Measurements from ENCODE around the gene RTP5.

Gene RTP5

DNA sequence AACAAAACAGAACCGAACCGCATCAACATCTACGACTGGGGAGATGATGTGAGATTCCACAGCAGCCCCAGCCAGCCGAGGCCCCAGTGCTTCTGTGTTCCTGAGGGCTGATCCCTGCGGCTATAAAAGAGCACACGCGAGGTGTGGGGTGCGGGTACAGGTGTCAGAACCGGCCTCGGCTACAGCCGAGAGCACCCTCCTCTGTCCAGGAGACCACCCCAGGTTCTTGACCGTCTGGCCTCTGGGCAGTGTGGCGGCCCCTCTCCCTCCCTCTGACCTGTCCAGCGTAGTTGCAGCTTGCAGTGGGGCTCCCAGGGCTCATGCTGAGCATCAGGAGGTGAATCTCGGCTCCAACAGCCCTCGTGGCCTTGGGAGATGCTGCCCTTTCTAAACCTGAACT, 23.7 kb downstream of the RTP5 start:
- H3K9ac ChIP-seq (ENCODE audit: low read depth, low read length), result no peak overlapping the region
- peaks cover 51% of the 10 kb centered on the region for H4K20me1 ChIP-seq (ENCODE audit: insufficient read depth, low read length)
- H3K4me3 ChIP-seq (ENCODE audit: low read depth in 1 of 2, low read length in 2 of 2), result no peak overlapping the region
- no peak overlapping the region for H3K27ac ChIP-seq (ENCODE audit: low read length)
- no peaks in the 10 kb centered on the region for H3K9me3 ChIP-seq (ENCODE audit: insufficient read depth, low read length, severe bottlenecking)
- no peak overlapping the region for H2AFZ ChIP-seq (ENCODE audit: low read depth, low read length)
- peaks cover 21% of the 10 kb centered on the region for H3K36me3 ChIP-seq (ENCODE audit: insufficient read depth, low read length)
- H3K79me2 ChIP-seq (ENCODE audit: insufficient read depth, low read length), result peaks cover 11% of the 10 kb centered on the region
- DNase-seq (no peak), ATAC-seq (ENCODE audit: insufficient read depth, low read depth) (no peak)
- H3K4me1 ChIP-seq (ENCODE audit: insufficient read depth, low read length), result peaks cover 8% of the 10 kb centered on the region
- H3K27me3 ChIP-seq (ENCODE audit: insufficient read depth, low read length, poor library complexity), result no peaks in the 10 kb centered on the region
- no peak overlapping the region for H3K4me2 ChIP-seq (ENCODE audit: insufficient read depth, low read length)
- TF ChIP-seq, protein P1, sequence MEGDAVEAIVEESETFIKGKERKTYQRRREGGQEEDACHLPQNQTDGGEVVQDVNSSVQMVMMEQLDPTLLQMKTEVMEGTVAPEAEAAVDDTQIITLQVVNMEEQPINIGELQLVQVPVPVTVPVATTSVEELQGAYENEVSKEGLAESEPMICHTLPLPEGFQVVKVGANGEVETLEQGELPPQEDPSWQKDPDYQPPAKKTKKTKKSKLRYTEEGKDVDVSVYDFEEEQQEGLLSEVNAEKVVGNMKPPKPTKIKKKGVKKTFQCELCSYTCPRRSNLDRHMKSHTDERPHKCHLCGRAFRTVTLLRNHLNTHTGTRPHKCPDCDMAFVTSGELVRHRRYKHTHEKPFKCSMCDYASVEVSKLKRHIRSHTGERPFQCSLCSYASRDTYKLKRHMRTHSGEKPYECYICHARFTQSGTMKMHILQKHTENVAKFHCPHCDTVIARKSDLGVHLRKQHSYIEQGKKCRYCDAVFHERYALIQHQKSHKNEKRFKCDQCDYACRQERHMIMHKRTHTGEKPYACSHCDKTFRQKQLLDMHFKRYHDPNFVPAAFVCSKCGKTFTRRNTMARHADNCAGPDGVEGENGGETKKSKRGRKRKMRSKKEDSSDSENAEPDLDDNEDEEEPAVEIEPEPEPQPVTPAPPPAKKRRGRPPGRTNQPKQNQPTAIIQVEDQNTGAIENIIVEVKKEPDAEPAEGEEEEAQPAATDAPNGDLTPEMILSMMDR (IDR thresholded peaks at IDR 0.05; ENCODE audit: borderline replicate concordance, extremely low read depth, low read length, poor library complexity, severe bottlenecking), result no peak
- no peak for TF ChIP-seq EZH2 (IDR thresholded peaks at IDR 0.05; ENCODE audit: borderline replicate concordance, low read depth, low read length, severe bottlenecking)

DNA sequence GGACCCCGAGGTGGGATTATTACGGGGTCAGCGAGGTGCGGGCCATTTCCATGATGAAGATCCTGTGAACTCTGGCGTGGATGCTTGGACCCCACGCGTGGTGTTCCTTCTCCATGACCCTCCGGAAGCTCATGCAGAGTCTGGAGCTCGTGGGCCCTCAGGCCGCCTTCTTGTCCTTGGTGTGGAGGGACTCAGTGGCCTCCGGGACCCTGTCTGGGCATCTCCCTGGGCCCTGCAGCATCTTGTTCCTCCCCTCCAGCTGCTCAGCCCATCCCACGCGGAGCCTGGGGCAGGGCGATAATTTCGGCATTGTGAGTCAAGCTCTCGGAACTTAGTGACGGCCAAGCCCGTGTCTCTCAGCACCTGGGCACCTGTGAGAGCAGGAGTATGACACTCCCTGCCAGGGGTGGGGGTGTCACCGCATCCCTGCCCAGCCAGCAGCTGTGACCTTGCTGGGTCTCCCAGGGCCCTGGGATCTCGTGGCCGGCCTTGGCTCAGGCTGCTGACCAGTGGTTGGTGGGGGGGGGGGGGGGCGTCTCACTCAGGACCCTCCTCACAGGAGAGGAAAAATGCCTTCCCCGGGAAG, 24.6 kb downstream of the RTP5 start:
- Histone ChIP-seq H3K79me2 (ENCODE audit: insufficient read depth, low read length) (peaks cover 11% of the 10 kb centered on the region), H3K4me2 (ENCODE audit: insufficient read depth, low read length) (no peak overlapping the region), H2AFZ (ENCODE audit: low read depth, low read length) (no peak overlapping the region), H4K20me1 (ENCODE audit: insufficient read depth, low read length) (peaks cover 51% of the 10 kb centered on the region), H3K36me3 (ENCODE audit: insufficient read depth, low read length) (peaks cover 25% of the 10 kb centered on the region), H3K4me3 (ENCODE audit: low read depth in 1 of 2, low read length in 2 of 2) (no peak overlapping the region), H3K9me3 (ENCODE audit: insufficient read depth, low read length, severe bottlenecking) (no peaks in the 10 kb centered on the region), H3K27ac (ENCODE audit: low read length) (no peak overlapping the region), H3K4me1 (ENCODE audit: insufficient read depth, low read length) (peaks cover 2% of the 10 kb centered on the region), H3K9ac (ENCODE audit: low read depth, low read length) (no peak overlapping the region), H3K27me3 (ENCODE audit: insufficient read depth, low read length, poor library complexity) (no peaks in the 10 kb centered on the region)
- DNase-seq, result no peak
- TF ChIP-seq EZH2 (IDR thresholded peaks at IDR 0.05; ENCODE audit: borderline replicate concordance, low read depth, low read length, severe bottlenecking), result no peak
- peak; percentile 15; the same call in 1 of the 3 replicates for ATAC-seq (ENCODE audit: insufficient read depth, low read depth)

DNA sequence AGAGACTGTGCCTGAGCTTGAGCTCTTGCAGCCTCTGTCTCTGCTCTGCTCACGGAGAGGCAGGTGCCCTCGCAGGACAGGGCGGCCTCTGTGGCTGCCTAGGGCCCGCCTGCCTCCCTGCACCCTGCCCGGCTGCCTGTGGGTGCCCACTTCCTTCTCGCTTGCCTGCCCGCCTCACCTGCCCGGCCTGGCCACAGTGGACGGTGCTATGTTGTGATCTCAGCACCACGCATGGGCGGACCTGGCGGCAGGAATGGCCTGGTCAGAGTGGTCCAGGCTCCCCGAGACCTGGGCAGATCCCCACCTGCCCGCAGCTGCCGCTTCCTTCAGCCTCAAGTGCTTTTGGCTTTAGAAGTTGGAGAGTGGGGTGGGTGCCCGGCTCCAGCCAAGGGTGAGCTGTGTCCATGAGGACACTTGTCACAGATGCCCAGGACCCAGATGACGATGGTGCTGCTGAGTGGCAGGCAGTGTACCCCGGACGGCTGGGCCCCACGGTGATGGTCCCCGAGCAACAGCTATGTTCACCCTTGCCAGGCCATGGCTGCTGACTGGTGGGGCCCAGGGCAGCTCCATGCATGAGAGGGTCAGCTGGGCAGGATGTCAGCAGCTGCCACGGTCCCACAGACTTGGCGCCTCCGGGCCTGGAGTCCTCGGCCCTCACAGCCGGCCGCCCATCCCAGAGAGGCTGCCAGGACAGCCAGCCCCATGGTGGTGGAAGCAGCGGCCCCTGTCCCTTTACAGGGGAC, 25.3 kb downstream of the RTP5 start:
- Histone ChIP-seq H3K4me3 (ENCODE audit: low read depth in 1 of 2, low read length in 2 of 2) (no peak overlapping the region), H3K4me1 (ENCODE audit: insufficient read depth, low read length) (no peaks in the 10 kb centered on the region), H3K4me2 (ENCODE audit: insufficient read depth, low read length) (no peak overlapping the region), H2AFZ (ENCODE audit: low read depth, low read length) (no peak overlapping the region), H3K9me3 (ENCODE audit: insufficient read depth, low read length, severe bottlenecking) (no peaks in the 10 kb centered on the region), H3K27ac (ENCODE audit: low read length) (no peak overlapping the region), H3K36me3 (ENCODE audit: insufficient read depth, low read length) (peaks cover 21% of the 10 kb centered on the region), H3K9ac (ENCODE audit: low read depth, low read length) (no peak overlapping the region), H4K20me1 (ENCODE audit: insufficient read depth, low read length) (peaks cover 51% of the 10 kb centered on the region), H3K27me3 (ENCODE audit: insufficient read depth, low read length, poor library complexity) (no peaks in the 10 kb centered on the region), H3K79me2 (ENCODE audit: insufficient read depth, low read length) (peaks cover 7% of the 10 kb centered on the region)
- DNase-seq, result no peak
- TF ChIP-seq, protein P1 (IDR thresholded peaks at IDR 0.05; ENCODE audit: borderline replicate concordance, extremely low read depth, low read length, poor library complexity, severe bottlenecking), result no peak
- TF ChIP-seq EZH2 (IDR thresholded peaks at IDR 0.05; ENCODE audit: borderline replicate concordance, low read depth, low read length, severe bottlenecking), result no peak
- ATAC-seq (ENCODE audit: insufficient read depth, low read depth), result peak; percentile 27; the same call in 1 of the 3 replicates

DNA sequence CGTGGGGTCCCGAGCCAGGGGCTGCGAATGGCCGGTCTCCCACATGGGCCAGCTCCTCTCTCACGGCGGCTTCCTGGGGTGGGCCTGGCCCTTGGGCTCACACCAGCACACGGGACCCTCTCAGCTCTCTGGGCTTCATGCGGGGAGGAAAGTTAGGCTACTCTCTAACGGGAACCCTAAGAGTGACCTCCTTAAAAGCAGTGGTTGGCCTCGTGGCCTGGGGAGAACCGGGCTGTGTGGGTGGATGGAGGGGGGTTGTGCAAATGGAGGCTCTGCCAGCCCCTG, 25.8 kb downstream of the RTP5 start:
- no peak overlapping the region for H2AFZ ChIP-seq (ENCODE audit: low read depth, low read length)
- TF ChIP-seq, protein P1 (IDR thresholded peaks at IDR 0.05; ENCODE audit: borderline replicate concordance, extremely low read depth, low read length, poor library complexity, severe bottlenecking), result no peak
- TF ChIP-seq EZH2 (IDR thresholded peaks at IDR 0.05; ENCODE audit: borderline replicate concordance, low read depth, low read length, severe bottlenecking), result no peak
- H3K36me3 ChIP-seq (ENCODE audit: insufficient read depth, low read length), result peaks cover 18% of the 10 kb centered on the region
- no peak for DNase-seq
- H3K4me2 ChIP-seq (ENCODE audit: insufficient read depth, low read length), result no peak overlapping the region
- H3K9me3 ChIP-seq (ENCODE audit: insufficient read depth, low read length, severe bottlenecking), result no peaks in the 10 kb centered on the region
- no peak overlapping the region for H3K4me3 ChIP-seq (ENCODE audit: low read depth in 1 of 2, low read length in 2 of 2)
- peaks cover 10% of the 10 kb centered on the region; the same call in 1 of the 2 replicates for H3K79me2 ChIP-seq (ENCODE audit: insufficient read depth, low read length)
- H3K27me3 ChIP-seq (ENCODE audit: insufficient read depth, low read length, poor library complexity), result no peaks in the 10 kb centered on the region
- no peak overlapping the region; the same call in 1 of the 2 replicates for H3K27ac ChIP-seq (ENCODE audit: low read length)
- H4K20me1 ChIP-seq (ENCODE audit: insufficient read depth, low read length), result peaks cover 51% of the 10 kb centered on the region
- no peak; the same call in 2 of the 3 replicates for ATAC-seq (ENCODE audit: insufficient read depth, low read depth)
- no peaks in the 10 kb centered on the region for H3K4me1 ChIP-seq (ENCODE audit: insufficient read depth, low read length)
- H3K9ac ChIP-seq (ENCODE audit: low read depth, low read length), result no peak overlapping the region
